Measurements from ENCODE around the gene GPR162. TPM values are rescaled to one million over a fixed set of nuclear protein-coding genes. Genes with fewer than 3 reads are reported as not detected.
"Not testable (repeated sequence)": the region's sequence is repeated elsewhere in the genome, so short reads cannot be mapped to it uniquely, and the experiment has no call there.

The GPR162 gene
- total and polyA plus RNA-seq, 2 experiments from 2014 or later, result 2.3 TPM

DNA sequence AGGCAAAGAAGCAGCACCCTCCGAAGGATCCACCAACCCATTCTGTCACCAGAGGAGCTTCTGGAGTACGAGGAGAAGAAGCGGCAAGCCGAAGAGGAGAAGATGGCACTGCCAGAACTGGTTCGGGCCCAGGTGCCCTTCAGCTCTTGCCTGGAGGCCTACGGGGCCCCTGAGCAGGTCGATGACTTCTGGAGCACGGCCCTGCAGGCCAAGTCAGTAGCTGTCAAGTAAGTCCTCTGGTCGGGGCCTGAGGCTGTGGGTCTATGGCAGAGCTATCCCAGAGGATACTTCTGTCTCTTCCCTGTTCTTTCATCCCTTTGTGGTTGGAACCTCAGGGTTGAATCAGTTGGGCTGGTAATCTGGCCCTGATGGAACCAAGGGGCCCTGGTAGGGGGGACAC, 39.8 kb downstream of the GPR162 start:
- H3K79me2 ChIP-seq, result no peaks in the 10 kb centered on the region
- H3K4me2 ChIP-seq, result no peak overlapping the region
- H3K9me2 ChIP-seq (replicated peaks; ENCODE audit: insufficient read depth), result no peaks in the 10 kb centered on the region
- DNase-seq (ENCODE audit: low spot score), result no peak
- H2AFZ ChIP-seq, result no peak overlapping the region
- H3K27ac ChIP-seq, result no peak overlapping the region
- WGBS (ENCODE audit: low lambda C conversion rate, missing lambda C conversion rate), result 99% methylated on average over 9 of the region's 9 CpGs
- H3K27me3 ChIP-seq, result no peaks in the 10 kb centered on the region
- H3K36me3 ChIP-seq (replicated peaks; ENCODE audit: insufficient read depth, low read depth), result no peaks in the 10 kb centered on the region
- H4K20me1 ChIP-seq (ENCODE audit: insufficient read depth, poor library complexity, severe bottlenecking), result no peaks in the 10 kb centered on the region
- no peaks in the 10 kb centered on the region for H3K9me3 ChIP-seq (ENCODE audit: low read depth)
- no peak overlapping the region for H3K4me3 ChIP-seq
- TF ChIP-seq EZH2phosphoT487 (IDR thresholded peaks at IDR 0.05; ENCODE audit: low read depth, severe bottlenecking, unreplicated experiment), result no peak
- TF ChIP-seq EZH2 (IDR thresholded peaks at IDR 0.05; ENCODE audit: borderline replicate concordance), result no peak
- TF ChIP-seq, protein P1, sequence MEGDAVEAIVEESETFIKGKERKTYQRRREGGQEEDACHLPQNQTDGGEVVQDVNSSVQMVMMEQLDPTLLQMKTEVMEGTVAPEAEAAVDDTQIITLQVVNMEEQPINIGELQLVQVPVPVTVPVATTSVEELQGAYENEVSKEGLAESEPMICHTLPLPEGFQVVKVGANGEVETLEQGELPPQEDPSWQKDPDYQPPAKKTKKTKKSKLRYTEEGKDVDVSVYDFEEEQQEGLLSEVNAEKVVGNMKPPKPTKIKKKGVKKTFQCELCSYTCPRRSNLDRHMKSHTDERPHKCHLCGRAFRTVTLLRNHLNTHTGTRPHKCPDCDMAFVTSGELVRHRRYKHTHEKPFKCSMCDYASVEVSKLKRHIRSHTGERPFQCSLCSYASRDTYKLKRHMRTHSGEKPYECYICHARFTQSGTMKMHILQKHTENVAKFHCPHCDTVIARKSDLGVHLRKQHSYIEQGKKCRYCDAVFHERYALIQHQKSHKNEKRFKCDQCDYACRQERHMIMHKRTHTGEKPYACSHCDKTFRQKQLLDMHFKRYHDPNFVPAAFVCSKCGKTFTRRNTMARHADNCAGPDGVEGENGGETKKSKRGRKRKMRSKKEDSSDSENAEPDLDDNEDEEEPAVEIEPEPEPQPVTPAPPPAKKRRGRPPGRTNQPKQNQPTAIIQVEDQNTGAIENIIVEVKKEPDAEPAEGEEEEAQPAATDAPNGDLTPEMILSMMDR (IDR thresholded peaks at IDR 0.05; ENCODE audit: poor library complexity), result no peak
- H3K4me1 ChIP-seq (ENCODE audit: insufficient read depth), result no peaks in the 10 kb centered on the region

DNA sequence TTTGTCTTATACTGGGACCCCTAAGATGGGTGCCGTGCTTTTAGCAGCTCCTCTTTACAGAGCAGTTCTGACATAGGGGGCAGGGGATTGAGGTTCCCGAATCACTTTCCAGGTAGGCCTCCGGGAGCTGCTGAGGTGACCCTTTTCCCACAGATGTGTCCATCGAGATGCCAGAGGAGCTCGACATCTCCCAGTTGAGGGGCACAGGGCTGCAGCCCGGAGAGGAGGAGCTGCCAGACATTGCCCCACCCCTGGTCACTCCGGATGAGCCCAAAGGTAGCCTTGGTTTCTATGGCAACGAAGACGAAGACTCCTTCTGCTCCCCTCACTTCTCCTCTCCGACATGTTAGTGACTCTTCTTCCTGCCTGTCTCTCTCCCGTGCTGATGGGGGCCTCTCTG, 41.4 kb downstream of the GPR162 start:
- H3K4me1 ChIP-seq (ENCODE audit: insufficient read depth), result no peaks in the 10 kb centered on the region
- no peak overlapping the region for H3K4me2 ChIP-seq
- no peak overlapping the region for H3K27ac ChIP-seq
- H3K4me3 ChIP-seq, result no peak overlapping the region
- TF ChIP-seq, protein P1 (IDR thresholded peaks at IDR 0.05; ENCODE audit: poor library complexity), result no peak
- TF ChIP-seq EZH2 (IDR thresholded peaks at IDR 0.05; ENCODE audit: borderline replicate concordance), result no peak
- no peak for TF ChIP-seq EZH2phosphoT487 (IDR thresholded peaks at IDR 0.05; ENCODE audit: low read depth, severe bottlenecking, unreplicated experiment)
- no peak overlapping the region for H2AFZ ChIP-seq
- no peaks in the 10 kb centered on the region for H3K9me2 ChIP-seq (replicated peaks; ENCODE audit: insufficient read depth)
- no peaks in the 10 kb centered on the region for H3K27me3 ChIP-seq
- H3K79me2 ChIP-seq, result peaks cover 6% of the 10 kb centered on the region
- peaks cover under 1% of the 10 kb centered on the region for H4K20me1 ChIP-seq (ENCODE audit: insufficient read depth, poor library complexity, severe bottlenecking)
- H3K9me3 ChIP-seq (ENCODE audit: low read depth), result no peaks in the 10 kb centered on the region
- no peak for DNase-seq (ENCODE audit: low spot score)
- no peaks in the 10 kb centered on the region for H3K36me3 ChIP-seq (replicated peaks; ENCODE audit: insufficient read depth, low read depth)
- WGBS (ENCODE audit: low lambda C conversion rate, missing lambda C conversion rate), result 98% methylated on average over 11 of the region's 11 CpGs

DNA sequence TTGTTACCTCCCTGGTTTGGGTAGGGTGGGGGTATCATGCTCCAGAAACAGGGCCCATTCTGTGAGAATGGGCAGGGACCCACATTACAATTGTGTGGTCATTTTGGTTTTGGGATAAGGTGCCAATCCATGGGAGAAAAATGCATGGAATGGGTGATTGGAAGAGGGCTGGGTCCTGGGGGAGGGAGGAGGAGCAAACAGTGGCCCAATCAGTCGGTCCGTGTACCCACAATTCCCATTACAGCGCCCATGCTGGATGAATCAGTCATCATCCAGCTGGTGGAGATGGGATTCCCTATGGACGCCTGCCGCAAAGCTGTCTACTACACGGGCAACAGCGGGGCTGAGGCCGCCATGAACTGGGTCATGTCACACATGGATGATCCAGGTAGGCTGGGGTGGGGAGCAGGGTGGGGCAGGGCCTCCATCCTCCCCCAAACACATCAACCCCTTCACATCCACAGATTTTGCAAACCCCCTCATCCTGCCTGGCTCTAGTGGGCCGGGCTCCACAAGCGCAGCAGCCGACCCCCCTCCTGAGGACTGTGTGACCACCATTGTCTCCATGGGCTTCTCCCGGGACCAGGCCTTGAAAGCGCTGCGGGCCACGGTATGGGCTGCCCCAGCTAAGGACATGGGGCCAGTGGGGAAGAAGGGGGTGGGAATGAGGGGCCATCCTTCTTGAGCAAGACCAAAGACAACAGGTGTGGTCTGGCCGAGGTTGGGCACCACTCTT, 42.1 kb downstream of the GPR162 start:
- Histone ChIP-seq H3K79me2 (peaks cover 13% of the 10 kb centered on the region), H3K27ac (no peak overlapping the region), H3K36me3 (replicated peaks; ENCODE audit: insufficient read depth, low read depth) (no peaks in the 10 kb centered on the region), H3K9me2 (replicated peaks; ENCODE audit: insufficient read depth) (no peaks in the 10 kb centered on the region), H3K9me3 (ENCODE audit: low read depth) (no peaks in the 10 kb centered on the region), H2AFZ (no peak overlapping the region), H4K20me1 (ENCODE audit: insufficient read depth, poor library complexity, severe bottlenecking) (peaks cover 8% of the 10 kb centered on the region), H3K4me3 (no peak overlapping the region), H3K27me3 (no peaks in the 10 kb centered on the region), H3K4me1 (ENCODE audit: insufficient read depth) (peaks cover 5% of the 10 kb centered on the region), H3K4me2 (no peak overlapping the region)
- WGBS (ENCODE audit: low lambda C conversion rate, missing lambda C conversion rate), result 98% methylated on average over 16 of the region's 16 CpGs
- TF ChIP-seq, protein P1 (IDR thresholded peaks at IDR 0.05; ENCODE audit: poor library complexity), result no peak
- TF ChIP-seq EZH2phosphoT487 (IDR thresholded peaks at IDR 0.05; ENCODE audit: low read depth, severe bottlenecking, unreplicated experiment) (no peak), EZH2 (IDR thresholded peaks at IDR 0.05; ENCODE audit: borderline replicate concordance) (no peak)
- no peak for DNase-seq (ENCODE audit: low spot score)

DNA sequence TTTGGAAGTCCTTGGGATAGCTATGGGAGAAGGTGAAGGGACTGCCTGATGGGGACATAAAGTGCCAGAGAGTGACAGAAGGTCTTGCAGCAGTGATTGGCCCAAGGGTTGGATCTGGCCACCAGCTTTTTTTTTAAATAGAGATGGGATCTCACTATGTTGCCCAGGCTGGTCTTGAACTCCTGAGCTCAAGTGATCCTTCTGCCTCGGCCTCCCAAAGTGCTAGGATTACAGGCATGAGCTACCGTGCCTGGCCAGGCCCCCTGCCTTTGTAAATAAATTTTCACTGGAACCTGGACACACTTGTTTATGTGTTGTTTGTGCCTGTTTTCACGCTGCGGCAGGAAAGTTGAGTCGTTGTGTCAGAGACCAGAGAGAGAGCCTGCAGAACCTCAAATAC, 43.7 kb downstream of the GPR162 start:
- Histone ChIP-seq H3K79me2 (peaks cover 22% of the 10 kb centered on the region), H4K20me1 (ENCODE audit: insufficient read depth, poor library complexity, severe bottlenecking) (peaks cover 19% of the 10 kb centered on the region), H3K4me1 (ENCODE audit: insufficient read depth) (peaks cover 11% of the 10 kb centered on the region)
- DNase-seq (ENCODE audit: low spot score); H2AFZ ChIP-seq; H3K36me3 ChIP-seq (replicated peaks; ENCODE audit: insufficient read depth, low read depth); H3K27me3 ChIP-seq; H3K4me3 ChIP-seq; H3K9me3 ChIP-seq (ENCODE audit: low read depth); H3K9me2 ChIP-seq (replicated peaks; ENCODE audit: insufficient read depth); H3K27ac ChIP-seq; H3K4me2 ChIP-seq: not testable (repeated sequence)
- whole genome bisulfite sequencing (ENCODE audit: low lambda C conversion rate, missing lambda C conversion rate), result 93% methylated on average over 5 of the region's 5 CpGs

Data from hepatocyte (in vitro differentiated cells).